SU-DHL-6 (cell line): Measurements from ENCODE around the gene CLIP4.

ENCODE experiments used
- H2AFZ ChIP-seq: fragments of 200-600 bp; sonication (generic); 2 replicates; pipeline ENCODE4 v1.6.1; 2014; ENCODE audit warnings: low read depth, mild to moderate bottlenecking, moderate library complexity, mixed read lengths, antibody characterized with exemption, low read length; ENCODE audit not compliant: severe bottlenecking
- H3F3A ChIP-seq: fragments of 200-600 bp; shearing (Covaris generic); 2 replicates; pipeline ENCODE4 v1.6.0; 2016; ENCODE audit warnings: antibody characterized with exemption, mild to moderate bottlenecking; ENCODE audit not compliant: insufficient read depth
- H3K27ac ChIP-seq: fragments of 200-600 bp; sonication (generic); 2 replicates; pipeline ENCODE4 v1.5.1; 2016; ENCODE audit warnings: low read depth, mild to moderate bottlenecking, low read length, moderate library complexity, mixed read lengths
- H3K27me3 ChIP-seq: fragments of 200-600 bp; sonication (generic), shearing (Covaris generic); 2 replicates; pipeline ENCODE4 v1.6.0; 2014; ENCODE audit warnings: mild to moderate bottlenecking, low read length
- H3K36me3 ChIP-seq: fragments of 200-600 bp; sonication (generic); 2 replicates; pipeline ENCODE4 v1.6.1; 2014; ENCODE audit warnings: mild to moderate bottlenecking, low read length, mixed read lengths
- H3K4me2 ChIP-seq: fragments of 300-600, 200-600 bp; shearing (Covaris generic), sonication (generic); 2 replicates; pipeline ENCODE4 v1.6.0; 2014; ENCODE audit warnings: low read length, low read depth, mild to moderate bottlenecking; ENCODE audit not compliant: poor library complexity, severe bottlenecking
- H3K4me3 ChIP-seq: fragments of 200-600 bp; sonication (generic); 2 replicates; pipeline ENCODE4 v1.5.1; 2014; ENCODE audit warnings: antibody characterized with exemption, low read length, mild to moderate bottlenecking, mixed read lengths; ENCODE audit not compliant: insufficient read depth, poor library complexity, severe bottlenecking
- H3K79me2 ChIP-seq: fragments of 200-600 bp; sonication (generic); 2 replicates; pipeline ENCODE4 v1.6.1; 2014; ENCODE audit warnings: mild to moderate bottlenecking, low read length, moderate library complexity; ENCODE audit not compliant: insufficient read depth
- H3K9ac ChIP-seq: fragments of 200-600 bp; sonication (generic); 2 replicates; pipeline ENCODE4 v1.7.0; 2014; ENCODE audit warnings: mild to moderate bottlenecking, low read length
- H3K9me2 ChIP-seq: fragments of 200-600 bp; sonication (generic); replicated peaks from 2 replicates; pipeline ENCODE4 v1.6.1; 2014; ENCODE audit warnings: low read length; ENCODE audit not compliant: insufficient read depth
- H3K9me3 ChIP-seq: fragments of 200-600 bp; sonication (generic); 2 replicates; pipeline ENCODE4 v1.6.1; 2014; ENCODE audit warnings: low read length, mixed read lengths; ENCODE audit not compliant: insufficient read depth
- H4K20me1 ChIP-seq: fragments of 200-600 bp; sonication (generic); 2 replicates; pipeline ENCODE4 v1.6.1; 2014; ENCODE audit warnings: low read depth, mild to moderate bottlenecking, antibody characterized with exemption, low read length, moderate library complexity, mixed read lengths
- EZH2phosphoT487 ChIP-seq: fragments of 200-600 bp; sonication (generic), shearing (Covaris generic); conservative IDR thresholded peaks from 2 replicates; pipeline ENCODE4 v1.6.1; 2018; ENCODE audit warnings: mild to moderate bottlenecking, antibody characterized with exemption, low read length, moderate library complexity, mixed read lengths
- TF ChIP-seq, protein P1 (sequence below): fragments of 200-600 bp; sonication (generic); IDR thresholded peaks from one replicate; pipeline ENCODE4 v1.5.1; 2017; ENCODE audit warnings: antibody characterized with exemption, mild to moderate bottlenecking, low read length, moderate library complexity; ENCODE audit not compliant: insufficient read depth, poor library complexity, severe bottlenecking

The CLIP4 gene

GRCh38 chr2:29147963-29148362 is 32.7 kb downstream of the CLIP4 start:
- H2AFZ ChIP-seq = no peak overlapping the region
- H3K4me3 ChIP-seq = no peak overlapping the region
- H3F3A ChIP-seq = no peaks in the 10 kb centered on the region
- H3K9me3 ChIP-seq = no peaks in the 10 kb centered on the region
- H3K27ac ChIP-seq = no peak overlapping the region
- H3K79me2 ChIP-seq = no peaks in the 10 kb centered on the region
- H3K4me2 ChIP-seq = no peak overlapping the region
- H4K20me1 ChIP-seq = no peaks in the 10 kb centered on the region
- TF ChIP-seq, protein P1, sequence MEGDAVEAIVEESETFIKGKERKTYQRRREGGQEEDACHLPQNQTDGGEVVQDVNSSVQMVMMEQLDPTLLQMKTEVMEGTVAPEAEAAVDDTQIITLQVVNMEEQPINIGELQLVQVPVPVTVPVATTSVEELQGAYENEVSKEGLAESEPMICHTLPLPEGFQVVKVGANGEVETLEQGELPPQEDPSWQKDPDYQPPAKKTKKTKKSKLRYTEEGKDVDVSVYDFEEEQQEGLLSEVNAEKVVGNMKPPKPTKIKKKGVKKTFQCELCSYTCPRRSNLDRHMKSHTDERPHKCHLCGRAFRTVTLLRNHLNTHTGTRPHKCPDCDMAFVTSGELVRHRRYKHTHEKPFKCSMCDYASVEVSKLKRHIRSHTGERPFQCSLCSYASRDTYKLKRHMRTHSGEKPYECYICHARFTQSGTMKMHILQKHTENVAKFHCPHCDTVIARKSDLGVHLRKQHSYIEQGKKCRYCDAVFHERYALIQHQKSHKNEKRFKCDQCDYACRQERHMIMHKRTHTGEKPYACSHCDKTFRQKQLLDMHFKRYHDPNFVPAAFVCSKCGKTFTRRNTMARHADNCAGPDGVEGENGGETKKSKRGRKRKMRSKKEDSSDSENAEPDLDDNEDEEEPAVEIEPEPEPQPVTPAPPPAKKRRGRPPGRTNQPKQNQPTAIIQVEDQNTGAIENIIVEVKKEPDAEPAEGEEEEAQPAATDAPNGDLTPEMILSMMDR = no peak
- TF ChIP-seq EZH2phosphoT487 = no peak
- no peaks in the 10 kb centered on the region for H3K36me3 ChIP-seq
- no peaks in the 10 kb centered on the region for H3K27me3 ChIP-seq
- no peak overlapping the region for H3K9ac ChIP-seq
- H3K9me2 ChIP-seq = no peaks in the 10 kb centered on the region

- TF ChIP-seq EZH2phosphoT487 = no peak
- TF ChIP-seq, protein P1 = no peak
- H3K4me2 ChIP-seq = no peak overlapping the region
- H3K9me3 ChIP-seq = no peaks in the 10 kb centered on the region
- H3K9ac ChIP-seq = no peak overlapping the region
- no peaks in the 10 kb centered on the region for H3K36me3 ChIP-seq
- no peaks in the 10 kb centered on the region for H3K79me2 ChIP-seq
- no peaks in the 10 kb centered on the region for H3K27me3 ChIP-seq
- H3K27ac ChIP-seq = no peak overlapping the region
- H4K20me1 ChIP-seq = no peaks in the 10 kb centered on the region
- no peaks in the 10 kb centered on the region for H3K9me2 ChIP-seq
- H2AFZ ChIP-seq = no peak overlapping the region
- no peaks in the 10 kb centered on the region for H3F3A ChIP-seq
- H3K4me3 ChIP-seq = no peak overlapping the region
Observed at GRCh38 chr2:29154610-29155009, 39.4 kb downstream of the CLIP4 start.

DNA sequence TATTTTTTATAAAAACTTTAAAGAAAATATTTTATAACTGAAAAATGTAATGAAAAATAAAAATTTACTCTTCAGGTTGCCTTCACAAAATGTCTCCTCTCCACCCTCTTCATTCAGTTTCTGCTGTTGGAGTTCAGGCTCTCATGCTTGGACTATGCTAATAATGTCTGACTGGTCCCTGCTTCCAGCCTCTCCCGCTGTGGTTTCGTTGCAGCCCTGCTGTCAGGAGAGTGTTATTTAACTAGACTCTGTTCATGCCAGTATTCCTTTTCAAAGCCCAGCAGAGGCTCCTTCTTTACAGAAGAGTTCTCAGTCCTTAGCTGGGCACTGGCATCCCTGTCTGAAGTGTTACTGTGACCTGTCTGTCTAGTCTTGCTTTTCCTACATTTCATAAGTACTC is 40.4 kb downstream of the CLIP4 start:
- Histone ChIP-seq H3K36me3 (no peaks in the 10 kb centered on the region), H3K4me3 (no peak overlapping the region), H3K9me2 (no peaks in the 10 kb centered on the region), H3K27ac (no peak overlapping the region), H3K9ac (no peak overlapping the region), H3K4me2 (no peak overlapping the region), H4K20me1 (no peaks in the 10 kb centered on the region), H3K9me3 (no peaks in the 10 kb centered on the region), H2AFZ (no peak overlapping the region), H3F3A (no peaks in the 10 kb centered on the region), H3K27me3 (no peaks in the 10 kb centered on the region), H3K79me2 (no peaks in the 10 kb centered on the region)
- no peak for TF ChIP-seq EZH2phosphoT487
- TF ChIP-seq, protein P1 = no peak
